ENCODE measurements around the gene SCGB1A1.
"Not testable (repeated sequence)": the region's sequence is repeated elsewhere in the genome, so short reads cannot be mapped to it uniquely, and the experiment has no call there.

The SCGB1A1 gene, protein sequence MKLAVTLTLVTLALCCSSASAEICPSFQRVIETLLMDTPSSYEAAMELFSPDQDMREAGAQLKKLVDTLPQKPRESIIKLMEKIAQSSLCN

DNA sequence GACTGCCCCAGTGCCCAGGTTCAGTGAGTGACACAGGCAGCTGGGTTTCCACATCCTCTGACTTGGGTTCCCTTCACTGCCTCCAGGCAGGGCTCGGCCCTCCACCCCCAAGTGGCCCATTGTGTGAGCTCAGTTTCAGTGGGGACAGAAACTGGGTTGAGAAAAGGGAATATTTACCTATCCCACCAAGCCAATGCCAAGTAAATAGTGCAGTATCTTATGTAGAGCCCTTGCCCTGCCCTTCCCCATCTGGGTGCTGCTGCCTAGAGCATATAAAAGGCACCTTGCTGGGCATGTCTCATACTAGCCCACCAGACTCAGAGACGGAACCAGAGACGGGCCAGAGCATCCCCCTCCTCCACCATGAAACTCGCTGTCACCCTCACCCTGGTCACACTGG, at the start of gene SCGB1A1:
Gene SCGB1A1 (plus strand): TSS at position 301 of the 400 bp plus-strand sequence. CDS start 63 bp downstream, at position 364.
- DNase-seq (ENCODE audit: low read depth in 2 of 2): no peak

DNA sequence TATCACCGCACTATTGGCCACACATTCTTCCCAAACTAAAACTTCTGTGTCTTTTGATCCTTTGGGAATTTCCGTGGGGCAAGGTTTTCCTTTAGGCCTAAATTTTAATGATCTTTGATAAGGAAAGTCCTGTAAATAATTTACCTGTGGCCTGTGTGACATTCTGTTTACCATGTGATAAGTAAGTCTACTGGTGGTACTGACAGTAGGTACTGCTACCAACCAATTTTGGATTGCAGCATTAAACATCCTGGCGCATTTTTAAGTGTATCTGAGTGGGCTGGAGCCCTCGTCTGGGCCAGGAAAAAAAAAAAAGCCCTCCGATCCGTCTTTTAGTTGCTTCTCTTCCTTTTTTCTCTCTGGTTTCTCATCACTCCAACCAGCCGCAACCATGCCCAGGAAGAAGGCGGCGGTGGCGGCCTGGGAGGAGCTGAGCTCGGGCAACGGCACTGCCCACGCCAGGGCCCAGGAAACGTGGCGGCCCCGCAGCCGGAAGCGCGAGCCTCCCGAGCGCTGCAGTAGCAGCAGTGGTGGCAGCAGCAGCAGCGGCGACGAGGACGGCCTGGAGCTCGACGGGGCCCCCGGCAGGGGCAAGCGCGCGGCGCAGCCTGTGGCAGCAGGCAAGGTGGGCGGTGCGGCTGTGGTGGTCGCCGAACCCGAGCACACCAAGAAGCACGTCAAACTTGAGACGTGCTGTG, 47.9 kb upstream of the SCGB1A1 start:
- DNase-seq (ENCODE audit: low read depth in 2 of 2): no peak

DNA sequence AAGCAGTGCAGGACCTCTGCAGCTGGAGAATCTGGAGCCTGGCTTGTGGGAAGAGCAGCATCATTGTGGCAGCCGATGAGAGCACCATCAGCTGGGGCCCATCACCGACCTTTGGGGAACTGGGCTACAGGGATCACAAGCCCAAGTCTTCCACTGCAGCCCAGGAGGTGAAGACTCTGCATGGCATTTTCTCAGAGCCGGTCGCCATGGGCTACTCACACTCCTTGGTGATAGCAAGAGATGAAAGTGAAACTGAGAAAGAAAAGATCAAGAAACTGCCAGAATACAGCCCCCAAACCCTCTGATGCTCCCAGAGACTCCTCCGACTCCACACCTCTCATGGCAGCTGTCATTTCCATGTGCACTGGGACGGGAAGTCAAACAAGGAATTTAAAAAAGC, 46.0 kb upstream of the SCGB1A1 start:
- no peak for DNase-seq (ENCODE audit: low read depth in 2 of 2)

DNA sequence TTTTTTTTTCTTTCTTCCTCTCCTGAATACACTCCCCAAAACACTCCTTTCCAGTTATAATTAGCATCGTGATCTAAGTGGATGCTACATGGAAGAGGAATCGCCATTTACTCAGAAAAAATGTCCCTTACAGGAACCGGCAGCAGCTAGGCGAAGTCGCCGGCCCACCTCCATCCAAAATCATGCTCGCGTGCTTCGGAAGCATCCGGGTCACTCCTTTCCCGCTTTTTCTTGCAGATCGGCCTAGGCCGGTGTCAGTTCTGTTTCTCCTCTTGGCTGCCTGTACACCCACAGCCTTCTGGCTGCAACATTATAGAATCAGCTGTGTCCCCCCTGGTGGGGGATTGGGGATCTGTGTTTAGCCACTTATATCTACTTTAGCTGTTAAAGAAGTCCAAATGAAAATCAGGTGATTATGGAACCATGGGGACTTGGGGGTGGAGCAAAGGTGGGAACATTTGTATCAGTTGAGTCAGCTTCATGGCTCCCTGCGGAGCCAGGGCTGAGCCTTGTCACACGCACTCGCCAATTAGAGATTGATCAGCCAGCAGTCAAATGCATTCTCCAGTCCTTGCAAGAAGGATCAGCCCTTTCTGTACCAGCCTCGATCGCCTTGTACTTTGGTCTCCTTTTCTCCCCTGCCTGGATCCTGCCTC, 45.2 kb upstream of the SCGB1A1 start:
- DNase-seq (ENCODE audit: low read depth in 2 of 2): no peak

DNA sequence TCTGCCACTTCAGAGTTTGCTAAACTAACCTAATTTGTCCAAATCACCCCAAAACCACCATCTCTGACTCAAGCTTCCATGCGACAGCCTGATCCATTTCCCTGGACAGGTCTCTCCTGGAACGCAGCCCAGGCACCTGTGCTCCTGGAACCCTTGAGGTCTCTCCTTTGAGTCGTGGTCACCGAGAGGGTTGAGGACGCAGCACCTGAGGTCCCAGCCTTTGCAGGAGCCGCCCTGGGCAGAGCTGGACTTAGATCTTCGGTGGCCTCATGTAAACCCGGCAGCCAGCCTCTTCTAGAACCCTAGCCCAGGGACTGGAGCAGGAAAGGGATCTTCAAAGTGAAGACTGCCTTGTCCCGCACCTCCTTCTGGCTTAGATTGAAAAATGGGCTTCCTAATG, 44.0 kb upstream of the SCGB1A1 start:
- no peak for DNase-seq (ENCODE audit: low read depth in 2 of 2)

DNA sequence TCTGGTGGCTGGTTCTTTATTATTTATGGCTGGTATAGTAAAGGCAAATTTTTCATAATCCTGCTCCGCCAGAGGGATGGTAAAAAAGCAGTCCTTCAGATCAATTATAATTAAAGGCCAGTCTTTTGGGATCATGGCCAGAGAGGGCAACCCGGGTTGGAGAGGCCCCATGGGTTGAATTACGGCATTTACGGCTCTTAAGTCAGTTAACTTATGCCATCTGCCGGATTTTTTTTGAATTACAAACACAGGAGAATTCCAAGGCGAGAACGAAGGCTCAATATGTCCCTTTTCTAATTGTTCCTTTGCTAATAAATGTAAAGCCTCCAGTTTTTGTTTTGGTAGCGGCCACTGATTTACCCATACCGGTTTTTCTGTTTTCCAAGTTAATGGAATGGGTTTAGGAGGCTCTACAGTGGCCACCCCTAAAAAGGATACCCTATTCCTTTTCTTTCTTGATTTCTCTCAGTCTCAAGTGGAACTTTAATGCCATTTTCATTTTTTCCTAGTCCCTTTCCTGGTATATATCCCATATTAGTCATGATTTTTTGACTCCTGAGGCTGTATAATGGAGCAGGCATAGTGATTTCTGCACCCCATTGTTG, 40.3 kb upstream of the SCGB1A1 start:
- DNase-seq (ENCODE audit: low read depth in 2 of 2): not testable (repeated sequence)

DNA sequence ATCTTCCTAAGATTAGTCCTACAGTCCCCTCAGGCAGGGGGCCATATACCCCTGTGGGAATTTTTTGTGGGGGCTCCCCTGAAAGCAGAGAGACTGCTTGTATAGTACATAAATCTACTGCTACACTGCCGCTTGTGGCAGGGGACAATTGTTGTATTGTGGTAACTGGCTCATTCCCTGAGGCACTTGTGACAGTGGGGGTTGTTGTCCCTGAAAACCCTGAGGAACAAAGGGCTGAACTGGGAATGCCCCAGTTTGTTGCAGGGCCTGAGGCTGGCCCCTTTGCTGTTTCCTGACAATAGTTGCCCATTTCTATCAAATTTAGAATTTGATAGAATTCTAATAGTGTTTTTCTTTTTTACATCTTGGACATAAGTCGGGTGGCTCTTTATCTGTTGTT, 39.2 kb upstream of the SCGB1A1 start:
- not testable (repeated sequence) for DNase-seq (ENCODE audit: low read depth in 2 of 2)

DNA sequence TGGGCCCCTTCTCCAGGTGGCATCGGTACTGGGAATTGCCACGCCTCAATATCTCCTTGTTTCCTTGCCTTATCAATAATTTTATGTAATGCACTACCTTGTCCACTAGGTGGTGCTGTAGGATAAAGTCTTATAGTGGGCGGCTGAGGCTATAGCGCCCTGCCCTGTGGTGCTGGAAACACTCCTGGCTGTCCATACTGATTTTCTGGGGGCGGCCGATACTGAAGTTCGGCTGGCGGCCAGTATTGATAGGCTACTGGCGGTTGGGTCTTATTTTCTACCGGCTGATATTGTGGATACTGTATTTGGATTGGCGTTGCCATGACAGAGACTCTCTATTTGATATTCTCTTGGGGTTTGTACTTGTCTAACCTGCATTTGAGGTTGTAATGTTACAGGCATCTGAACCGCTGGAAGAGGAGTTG, 38.0 kb upstream of the SCGB1A1 start:
- not testable (repeated sequence) for DNase-seq (ENCODE audit: low read depth in 2 of 2)

DNA sequence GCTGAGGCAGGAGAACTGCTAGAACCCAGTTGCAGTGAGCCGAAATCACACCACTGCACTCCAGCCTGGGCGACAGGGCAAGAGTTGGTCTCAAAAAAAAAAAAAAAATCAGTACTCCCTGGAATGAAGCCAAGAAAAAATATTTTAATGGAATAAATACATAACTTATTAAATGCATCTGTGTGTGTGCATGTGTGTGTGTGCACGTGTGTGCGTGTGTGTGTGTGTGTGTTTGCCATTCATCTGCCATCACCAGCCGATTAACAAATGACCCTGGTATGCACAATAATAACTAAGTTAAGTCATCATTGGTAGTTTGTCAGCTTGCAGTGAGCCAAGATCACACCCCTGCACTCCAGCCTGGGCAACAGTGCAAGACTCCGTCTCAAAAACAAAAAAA, 35.0 kb upstream of the SCGB1A1 start:
- DNase-seq (ENCODE audit: low read depth in 2 of 2): no peak

DNA sequence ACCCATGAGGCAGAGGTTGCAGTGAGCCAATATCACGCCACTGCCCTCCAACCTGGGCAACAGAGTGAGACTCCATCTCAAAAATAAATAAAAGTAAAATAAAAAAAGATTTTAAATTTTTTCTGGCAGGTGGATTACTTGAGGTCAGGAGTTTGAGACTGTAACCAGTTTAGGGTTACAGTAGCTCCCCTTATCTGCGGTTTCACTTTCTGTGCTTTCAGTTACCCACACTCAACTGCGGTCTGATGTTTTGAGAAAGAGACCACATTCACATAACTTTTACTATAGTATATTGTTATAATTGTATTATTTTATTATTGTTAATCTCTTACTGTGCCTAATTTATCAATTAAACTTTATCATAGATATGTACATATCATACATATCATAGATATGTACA, 32.8 kb upstream of the SCGB1A1 start:
- not testable (repeated sequence) for DNase-seq (ENCODE audit: low read depth in 2 of 2)

DNA sequence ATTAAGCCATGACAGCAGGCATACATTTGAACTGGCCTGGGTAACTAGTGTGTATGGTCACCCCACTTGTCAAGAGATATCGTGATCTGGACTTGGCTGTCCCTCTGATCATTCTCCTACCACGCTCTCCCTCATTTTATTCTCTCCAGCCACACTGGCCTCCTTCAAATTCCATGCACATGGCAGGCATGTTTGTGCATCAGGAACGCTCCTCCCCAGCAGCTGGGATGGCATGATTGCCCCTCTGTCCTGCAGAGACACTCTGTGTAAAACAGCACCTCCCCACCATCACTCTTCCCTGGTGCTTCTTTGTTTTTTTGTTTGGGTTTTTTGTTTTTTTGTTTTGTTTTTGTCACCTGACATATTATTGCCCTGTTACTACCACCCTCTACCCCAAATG, 31.5 kb upstream of the SCGB1A1 start:
- no peak for DNase-seq (ENCODE audit: low read depth in 2 of 2)

DNA sequence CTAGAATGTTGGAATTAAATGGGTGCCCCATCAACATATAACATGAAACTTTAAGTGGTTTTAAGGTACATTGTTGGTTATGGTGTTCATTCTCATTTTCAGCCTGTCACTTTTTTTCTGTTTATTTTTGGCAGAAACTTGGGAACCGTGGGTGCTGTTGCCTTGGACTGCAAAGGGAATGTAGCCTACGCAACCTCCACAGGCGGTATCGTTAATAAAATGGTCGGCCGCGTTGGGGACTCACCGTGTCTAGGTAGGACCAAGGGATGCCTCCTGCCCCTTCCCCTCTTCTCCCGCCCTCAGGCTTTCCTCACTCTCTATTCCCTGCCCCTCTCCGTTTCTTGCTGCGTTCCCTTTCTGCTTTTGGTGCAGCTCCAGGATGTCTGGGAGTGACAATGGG, 29.8 kb upstream of the SCGB1A1 start:
- no peak for DNase-seq (ENCODE audit: low read depth in 2 of 2)

DNA sequence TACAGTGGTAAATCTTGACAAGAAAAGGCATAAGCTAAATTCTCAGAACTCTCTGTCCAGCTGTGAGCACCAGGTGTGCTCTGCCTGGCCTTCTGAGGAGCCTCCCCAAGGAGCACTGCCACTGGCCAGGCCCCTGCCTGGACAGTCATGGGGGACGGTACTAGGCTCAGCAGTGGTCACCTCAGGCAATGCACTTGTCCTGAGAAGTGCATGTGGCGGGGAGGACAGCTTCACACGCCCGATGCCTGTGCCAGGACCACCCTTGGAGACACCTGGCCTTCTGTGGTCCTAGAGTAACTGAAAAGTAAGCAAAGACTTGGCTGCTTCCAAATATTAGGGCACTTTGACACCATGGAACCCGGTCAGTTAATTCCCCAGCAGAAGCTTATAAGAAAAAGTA, 28.6 kb upstream of the SCGB1A1 start:
- no peak for DNase-seq (ENCODE audit: low read depth in 2 of 2)

DNA sequence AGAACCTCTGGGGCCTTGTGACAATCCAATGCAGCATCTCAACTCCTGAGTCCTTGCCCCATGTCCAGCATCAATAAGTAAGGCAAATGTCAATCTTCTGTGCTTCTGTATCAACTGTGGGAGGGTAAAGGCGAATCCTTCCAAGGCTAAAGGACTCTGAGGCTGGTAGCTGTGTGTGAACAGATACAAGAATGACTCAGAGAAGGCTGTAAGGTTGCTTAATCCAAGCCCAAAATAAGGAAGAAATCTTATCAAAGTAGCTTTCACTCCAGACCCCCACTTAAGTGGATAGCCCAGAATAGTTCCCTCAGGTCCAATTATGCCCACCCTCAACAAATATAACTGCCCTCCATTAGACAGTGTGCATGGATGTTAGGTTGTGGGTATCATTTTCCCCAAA, 28.1 kb upstream of the SCGB1A1 start:
- no peak for DNase-seq (ENCODE audit: low read depth in 2 of 2)

DNA sequence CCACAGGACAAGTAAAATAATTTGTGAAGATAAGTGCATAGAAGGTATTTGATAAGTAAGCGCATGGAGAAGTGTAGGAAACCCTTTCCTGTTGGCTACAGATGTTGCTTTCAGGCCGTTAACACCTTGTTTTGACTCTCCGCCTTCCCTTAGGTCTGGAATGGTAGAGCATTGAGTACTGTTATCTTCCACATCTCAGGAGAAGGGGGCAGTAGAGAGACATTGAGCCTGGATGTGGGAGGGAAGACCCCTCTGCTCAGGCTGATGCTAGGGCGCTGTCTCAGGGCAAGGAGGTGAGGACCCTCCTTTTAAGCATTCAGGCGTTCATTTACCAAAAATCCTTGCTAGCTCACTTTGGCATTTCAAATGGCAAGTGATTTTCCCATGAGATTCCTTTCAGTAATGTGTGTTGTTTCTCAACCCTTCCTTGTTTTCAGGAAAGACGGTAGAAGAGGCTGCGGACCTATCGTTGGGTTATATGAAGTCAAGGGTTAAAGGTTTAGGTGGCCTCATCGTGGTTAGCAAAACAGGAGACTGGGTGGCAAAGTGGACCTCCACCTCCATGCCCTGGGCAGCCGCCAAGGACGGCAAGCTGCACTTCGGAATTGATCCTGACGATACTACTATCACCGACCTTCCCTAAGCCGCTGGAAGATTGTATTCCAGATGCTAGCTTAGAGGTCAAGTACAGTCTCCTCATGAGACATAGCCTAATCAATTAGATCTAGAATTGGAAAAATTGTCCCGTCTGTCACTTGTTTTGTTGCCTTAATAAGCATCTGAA, 27.0 kb upstream of the SCGB1A1 start:
- no peak for DNase-seq (ENCODE audit: low read depth in 2 of 2)

DNA sequence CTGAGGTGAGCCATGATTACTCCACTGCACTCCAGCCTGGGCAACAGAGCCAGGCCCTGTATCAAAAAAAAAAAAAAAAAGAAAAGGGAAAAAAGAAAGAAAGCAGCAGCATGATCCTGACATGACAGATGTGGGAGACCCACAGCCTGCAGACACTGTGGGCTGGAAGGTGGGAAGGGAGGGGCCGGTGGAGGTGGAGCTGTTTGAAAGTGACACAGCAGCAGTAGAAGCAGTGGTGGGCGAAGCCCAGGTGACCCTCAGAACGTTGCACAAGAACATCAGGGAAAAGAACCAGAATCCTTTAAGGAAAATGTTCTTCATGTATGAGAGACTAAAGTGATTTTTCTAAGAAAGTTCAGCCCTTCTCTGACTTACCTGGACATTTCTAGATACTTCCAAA, 26.3 kb upstream of the SCGB1A1 start:
- DNase-seq (ENCODE audit: low read depth in 2 of 2): no peak

DNA sequence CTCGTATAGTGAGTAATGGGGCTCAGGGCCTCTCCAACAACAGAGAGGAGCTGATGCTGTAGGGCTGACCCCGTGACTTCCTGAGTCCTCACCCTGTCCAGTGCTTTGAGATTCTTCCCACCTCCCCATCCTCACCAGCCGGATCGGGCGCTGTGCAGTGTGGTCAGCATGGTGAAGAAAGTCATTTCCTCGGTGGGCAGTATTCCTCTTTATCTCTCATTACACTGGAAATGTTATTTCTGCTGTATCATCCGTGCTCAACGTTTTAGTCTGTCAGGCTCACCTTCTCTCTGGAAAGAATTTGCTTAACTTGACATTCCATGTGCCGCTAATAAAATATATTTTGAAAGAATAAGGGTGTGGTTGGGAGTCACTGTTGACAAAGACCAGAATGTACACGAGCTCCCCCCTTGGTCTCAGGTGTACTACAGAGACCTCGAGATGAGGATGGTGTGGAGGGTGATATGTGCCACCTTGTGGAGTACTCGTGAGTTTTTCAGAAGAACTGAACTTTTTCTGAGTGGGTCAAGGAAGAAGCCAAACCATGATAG, 25.7 kb upstream of the SCGB1A1 start:
- DNase-seq (ENCODE audit: low read depth in 2 of 2): no peak

DNA sequence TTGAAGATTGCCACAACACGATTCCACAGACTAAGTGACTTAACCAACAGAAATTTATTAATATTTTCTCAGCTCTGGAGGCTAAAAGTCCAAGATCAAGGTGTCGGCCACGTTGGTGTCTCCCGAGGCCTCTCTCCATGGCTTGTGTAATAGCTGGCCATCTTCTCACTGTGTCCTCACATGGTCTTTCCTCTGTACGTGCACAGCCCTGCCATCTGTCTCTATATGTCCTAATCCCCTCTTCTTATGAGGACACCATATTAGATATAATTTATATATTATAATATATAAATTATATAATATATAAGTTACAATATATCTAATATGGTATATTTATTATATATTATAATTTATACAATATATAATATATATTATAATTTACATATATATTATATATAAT, 25.1 kb upstream of the SCGB1A1 start:
- no peak for DNase-seq (ENCODE audit: low read depth in 2 of 2)

DNA sequence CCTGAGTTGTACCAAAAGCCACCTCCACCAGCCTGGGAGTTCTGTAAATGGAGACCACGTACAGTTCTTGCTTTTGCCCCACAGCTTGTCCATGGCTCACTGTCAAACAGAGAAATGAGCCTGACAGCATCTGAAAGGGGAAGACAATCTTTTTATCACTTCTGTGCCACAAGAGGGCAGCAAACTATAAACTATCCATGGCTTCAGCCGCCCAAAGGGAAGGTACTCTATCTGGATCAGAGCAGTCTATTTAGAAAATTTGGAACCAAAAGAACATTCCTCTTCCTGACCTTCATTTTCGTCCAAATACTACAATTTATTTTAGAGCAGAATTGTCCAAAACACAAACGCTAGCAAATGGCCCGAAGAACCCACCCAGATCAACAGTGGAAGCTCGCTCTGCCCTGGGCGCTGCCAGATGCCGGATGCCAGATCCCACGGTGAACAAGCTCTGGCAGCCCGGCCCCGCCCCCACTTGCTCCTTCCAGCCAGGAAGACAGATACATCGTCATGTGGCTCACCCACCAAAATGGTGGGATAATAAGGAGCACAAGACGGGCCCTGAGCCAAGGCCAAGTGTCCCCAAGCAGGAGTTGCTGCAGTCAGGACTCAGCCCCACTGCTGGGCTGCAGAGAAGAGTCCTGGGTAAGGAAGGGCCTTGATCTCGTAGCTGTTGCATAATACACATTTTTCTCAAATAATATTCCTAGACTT, 23.9 kb upstream of the SCGB1A1 start:
- DNase-seq (ENCODE audit: low read depth in 2 of 2): peak in 1 of 2 donors; percentile 13

DNA sequence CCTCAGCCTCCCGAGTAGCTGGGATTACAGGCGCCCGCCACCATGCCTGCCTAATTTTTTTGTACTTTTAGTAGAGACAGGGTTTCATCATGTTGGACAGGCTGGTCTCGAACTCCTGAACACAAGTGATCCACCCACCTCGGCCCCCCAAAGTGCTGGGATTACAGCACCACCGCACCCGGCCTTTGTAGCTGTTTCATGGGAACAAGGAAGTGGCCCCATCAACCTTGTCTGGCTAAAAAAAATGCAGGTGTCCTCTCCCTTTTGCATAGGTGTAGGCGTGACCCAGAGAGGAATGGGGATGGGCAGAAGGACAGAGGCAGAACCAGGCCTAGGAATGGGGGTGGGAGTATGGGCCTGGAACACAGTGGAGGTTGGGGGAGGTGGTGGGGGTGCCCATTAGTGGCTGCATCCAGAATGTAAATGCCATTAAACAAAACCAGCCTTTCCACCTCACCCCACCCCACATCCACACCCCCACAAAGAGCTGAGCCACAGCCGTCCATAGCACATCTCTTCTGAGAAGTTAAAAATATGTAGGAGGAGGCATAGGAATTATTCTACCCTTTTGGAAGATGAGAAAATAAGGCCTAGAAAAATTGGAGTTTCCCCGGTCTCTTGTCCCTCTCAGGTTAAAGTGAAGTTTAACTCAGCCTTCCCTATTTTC, 22.8 kb upstream of the SCGB1A1 start:
- DNase-seq (ENCODE audit: low read depth in 2 of 2): no peak

Measured in stimulated activated CD8-positive, alpha-beta memory T cell treated with anti-CD3 and anti-CD28 coated beads, Interleukin-7, amount 100 ng/mL, for 1 hour (primary cell).